Panc1 (cell line): ENCODE results near the gene BTBD8. TPM values are rescaled to one million over a fixed set of nuclear protein-coding genes. Genes with fewer than 3 reads are reported as not detected.

Source experiments
- ATAC-seq: fragments of 200-7000 bp; cut with Tn5 transposase; 2 replicates; pipeline ENCODE4 v1.9.1; 2020; ENCODE audit warnings: mild to moderate bottlenecking, moderate library complexity
- BruUV-seq: library from RNA; stranded (reverse); fragments of 400-500 nt; replicated peaks from 2 replicates; lab custom pipeline; 2021; lab: Mats Ljungman, UMichigan
- CTCF ChIA-PET: fragments of 300-600 bp; sonication (Branson Sonifier 250); formaldehyde crosslinking; loops from one replicate; lab custom pipeline; 2022; ENCODE audit warnings: antibody characterized with exemption; lab: Charles Lee
- POLR2A ChIA-PET: fragments of 300-600 bp; sonication (Branson Sonifier 250); formaldehyde crosslinking; loops from one replicate; lab custom pipeline; 2022; ENCODE audit warnings: antibody characterized with exemption; lab: Charles Lee
- DNase-seq: peaks from one replicate; pipeline ENCODE4 v3.0.0-alpha.2; 2010; ENCODE audit warnings: low read depth, low spot score
- H3K27ac ChIP-seq: 2 replicates; pipeline ENCODE4 v1.5.1; 2011; ENCODE audit warnings: mild to moderate bottlenecking, low read length, inconsistent platforms
- H3K27me3 ChIP-seq: fragments of 200-500 bp; sonication (Bioruptor generic); 2 replicates; pipeline ENCODE4 v1.6.0; 2014; ENCODE audit warnings: low read length, inconsistent platforms; ENCODE audit not compliant: control insufficient read depth, insufficient read depth
- H3K36me3 ChIP-seq: fragments of 200-500 bp; sonication (Bioruptor generic); 2 replicates; pipeline ENCODE4 v1.5.1; 2014; ENCODE audit warnings: inconsistent platforms, mild to moderate bottlenecking, low read length, moderate library complexity; ENCODE audit not compliant: control insufficient read depth, insufficient read depth
- H3K4me1 ChIP-seq: 2 replicates; pipeline ENCODE4 v1.5.1; 2011; ENCODE audit warnings: inconsistent platforms, mild to moderate bottlenecking, low read length, moderate library complexity; ENCODE audit not compliant: control insufficient read depth, insufficient read depth
- H3K4me3 ChIP-seq, 2 experiments: 2 replicates each; pipeline ENCODE4 v1.5.1; 2011 to 2012; ENCODE audit warnings: low read depth in 2 of 2, low read length in 2 of 2, mild to moderate bottlenecking in 2 of 2, inconsistent platforms in 1 of 2, moderate library complexity in 1 of 2
- H3K9me3 ChIP-seq: fragments of 200-500 bp; sonication (Bioruptor generic); 2 replicates; pipeline ENCODE4 v1.5.1; 2014; ENCODE audit warnings: low read depth, mild to moderate bottlenecking, inconsistent platforms, low read length, moderate library complexity; ENCODE audit not compliant: control insufficient read depth, insufficient read depth
- CTCF ChIP-seq: fragments of 450-650 bp; IDR thresholded peaks from 2 replicates; pipeline ENCODE4 v1.5.1; 2017; ENCODE audit warnings: mild to moderate bottlenecking
- POLR2AphosphoS5 ChIP-seq: IDR thresholded peaks from 2 replicates; pipeline ENCODE4 v1.6.1; 2012; ENCODE audit warnings: mild to moderate bottlenecking, low read depth, low read length, moderate library complexity
- REST ChIP-seq, 2 experiments: IDR thresholded peaks; 2 replicates each; pipeline ENCODE4 v1.6.1; 2011 to 2012; ENCODE audit warnings: low read depth in 2 of 2, control low read depth in 1 of 2, low read length in 1 of 2, mild to moderate bottlenecking in 1 of 2, moderate library complexity in 1 of 2; ENCODE audit not compliant: insufficient read depth in 1 of 2
- SIN3A ChIP-seq: IDR thresholded peaks from 2 replicates; pipeline ENCODE4 v1.6.1; 2012; ENCODE audit warnings: low read depth, mild to moderate bottlenecking, low read length, moderate library complexity, borderline replicate concordance; ENCODE audit not compliant: insufficient read depth
- TCF7L2 ChIP-seq: IDR thresholded peaks from 2 replicates; pipeline ENCODE4 v1.6.1; 2011; ENCODE audit warnings: mild to moderate bottlenecking, low read depth, low read length, inconsistent platforms
- in situ Hi-C: cut with HindIII; loops from 2 replicates; pipeline ENCODE4 v1.10.0; 2016; ENCODE audit warnings: low sequenced_read_pairs, low pct_unique_long_range_greater_than_20kb
- intact Hi-C: fragments of 100-400 bp; cut with micrococcal nuclease; formaldehyde crosslinking; loops from one replicate; pipeline ENCODE4 v1.10.0; 2022; ENCODE audit not compliant: unreplicated experiment
- total RNA-seq: library from RNA; stranded (reverse); gene quantifications from one replicate; pipeline ENCODE4 v1.2.1, GENCODE V29; 2021; ENCODE audit not compliant: unreplicated experiment

Gene BTBD8
- total RNA-seq, 1 experiment from 2014 or later, result 0.69 TPM

GRCh38 chr1:92094090-92094489 is 13.9 kb downstream of the BTBD8 start:
- CTCF ChIA-PET, result no interaction called here
- Histone ChIP-seq H3K4me1 (no peaks in the 10 kb centered on the region), H3K36me3 (no peaks in the 10 kb centered on the region), H3K9me3 (no peaks in the 10 kb centered on the region), H3K4me3 (no peak overlapping the region), H3K27me3 (no peaks in the 10 kb centered on the region; the same call in 1 of the 2 replicates), H3K27ac (no peak overlapping the region)
- POLR2A ChIA-PET, result no interaction called here
- no TSS peak for BruUV-seq
- TF ChIP-seq SIN3A (no peak), CTCF (no peak), POLR2AphosphoS5 (no peak)
- DNase-seq (no peak), ATAC-seq (no peak)
- in situ Hi-C loops, result no loop called here
- intact Hi-C loops, result no loop called here

- no peak overlapping the region for H3K27ac ChIP-seq
- H3K4me3 ChIP-seq, result no peak overlapping the region
- no peak for ATAC-seq
- no peaks in the 10 kb centered on the region; the same call in 1 of the 2 replicates for H3K27me3 ChIP-seq
- no peak for DNase-seq
- BruUV-seq, result no TSS peak
- no peaks in the 10 kb centered on the region for H3K36me3 ChIP-seq
- in situ Hi-C loops (no loop called here), intact Hi-C loops (no loop called here)
- POLR2A ChIA-PET, result no interaction called here
- H3K4me1 ChIP-seq, result no peaks in the 10 kb centered on the region
- CTCF ChIA-PET, result no interaction called here
- no peaks in the 10 kb centered on the region for H3K9me3 ChIP-seq
- TF ChIP-seq CTCF (no peak), REST (IDR thresholded peaks at IDR 0.05; ENCODE audit: insufficient read depth in 1 of 2, low read depth in 2 of 2, low read length in 1 of 2) (no peak), TCF7L2 (no peak), POLR2AphosphoS5 (no peak)
These were observed 14.4 kb downstream of the BTBD8 start for GRCh38 chr1:92094595-92094994.
